GM12878 (cell line): Measurements from ENCODE around the gene FAM227B. TPM values are rescaled to one million over a fixed set of nuclear protein-coding genes. Genes with fewer than 3 reads are reported as not detected.
A peak's percentile ranks its signal among the peaks of the same experiment; 100 is the strongest.

Source experiments
- BACH1 ChIP-seq: fragments of 450-650 bp; IDR thresholded peaks from 2 replicates; pipeline ENCODE4 v1.6.1; 2017; ENCODE audit warnings: mild to moderate bottlenecking, borderline replicate concordance
- CUX1 ChIP-seq: IDR thresholded peaks from 2 replicates; pipeline ENCODE4 v1.6.1; 2012; ENCODE audit warnings: improper control_type of control experiment, low read depth, low read length; ENCODE audit not compliant: insufficient replicate concordance
- ELK1 ChIP-seq: IDR thresholded peaks from 2 replicates; pipeline ENCODE4 v1.6.1; 2012; ENCODE audit warnings: low read depth, low read length, improper control_type of control experiment
- EP300 ChIP-seq, 2 experiments: fragments of 150-350 bp in 1 of 2; IDR thresholded peaks; 2 replicates each; pipeline ENCODE4 v1.6.1; 2011 to 2012; ENCODE audit warnings: low read depth in 2 of 2, low read length in 2 of 2, borderline replicate concordance in 1 of 2, improper control_type of control experiment in 1 of 2, inconsistent platforms in 1 of 2; ENCODE audit not compliant: control insufficient read depth in 1 of 2
- FOS ChIP-seq: IDR thresholded peaks from 3 replicates; pipeline ENCODE4 v1.6.1; 2011; ENCODE audit warnings: borderline replicate concordance; ENCODE audit not compliant: insufficient read length; ENCODE audit errors: extremely low read depth
- MEF2A ChIP-seq: IDR thresholded peaks from 2 replicates; pipeline ENCODE4 v1.6.1; 2011; ENCODE audit warnings: low read depth, mild to moderate bottlenecking, low read length, moderate library complexity; ENCODE audit not compliant: insufficient read depth
- NRF1 ChIP-seq: conservative IDR thresholded peaks from 2 replicates; pipeline ENCODE4 v1.6.1; 2011; ENCODE audit warnings: mild to moderate bottlenecking, low read depth, low read length, improper control_type of control experiment
- POLR2A ChIP-seq: IDR thresholded peaks from 2 replicates; pipeline ENCODE4 v1.6.1; 2011; ENCODE audit warnings: low read depth, mild to moderate bottlenecking, low read length
- POLR2AphosphoS5 ChIP-seq: IDR thresholded peaks from 2 replicates; pipeline ENCODE4 v1.6.1; 2011; ENCODE audit warnings: mild to moderate bottlenecking, low read length, inconsistent platforms
- RELB ChIP-seq: fragments of 450-650 bp; IDR thresholded peaks from 2 replicates; pipeline ENCODE4 v1.6.1; 2017; ENCODE audit warnings: low read depth, mild to moderate bottlenecking, moderate library complexity
- SMARCA5 ChIP-seq: fragments of 450-650 bp; IDR thresholded peaks from 2 replicates; pipeline ENCODE4 v1.6.1; 2017; ENCODE audit warnings: mild to moderate bottlenecking
- ZBTB33 ChIP-seq: fragments of 450-650 bp; IDR thresholded peaks from 2 replicates; pipeline ENCODE4 v1.6.1; 2017; ENCODE audit warnings: mild to moderate bottlenecking
- ZNF274 ChIP-seq: IDR thresholded peaks from one replicate; pipeline ENCODE4 v1.8.0; 2011; ENCODE audit not compliant: insufficient read length, insufficient read depth
- ZNF592 ChIP-seq: fragments of 450-650 bp; IDR thresholded peaks from 2 replicates; pipeline ENCODE4 v1.6.1; 2017; ENCODE audit warnings: mild to moderate bottlenecking, moderate library complexity
- polyA plus RNA-seq, 11 experiments: library from polyadenylated mRNA; depleted of rRNA in 4 of 11; unstranded in 6 of 11; stranded (reverse) in 5 of 11; fragments of >200 nt; fragmentation: Nextera tagmentation in 4 of 11; fragmentation: Illumina TruSeq in 1 of 11; extraction: Ambion mirVana in 4 of 11; extraction: Trizol in 1 of 11; gene quantifications; 1 replicate in 1 of 11; 2 replicates in 10 of 11; pipeline versions ENCODE4 v1.2.1 to v1.2.3, GENCODE V29; 2011 to 2016; ENCODE audit warnings: inconsistent platforms in 2 of 11, missing spikeins in 2 of 11, low read depth in 1 of 11
- total RNA-seq, 4 experiments: library from RNA; depleted of rRNA in 3 of 4; stranded (reverse); fragments of >200 nt in 3 of 4; fragmentation: Illumina TruSeq in 1 of 4; extraction: Trizol in 1 of 4; gene quantifications; 2 replicates each; pipeline versions ENCODE4 v1.2.1 to v1.2.3, GENCODE V29; 2013 to 2021

The FAM227B gene
- total and polyA plus RNA-seq, 10 of the 15 experiments (the other 5 are each of a cell fraction or from before 2014, with no cell fraction given) = 3.9 to 12.6 (median 6.9) TPM

- TF ChIP-seq ZNF592 (peak; percentile 51; the same call in 1 of the 2 replicates), ZNF274 (no peak), RELB (peak; percentile 87), BACH1 (peak; percentile 92), ELK1 (peak; percentile 72; the same call in 1 of the 2 replicates), ZBTB33 (peak; percentile 54; the same call in 1 of the 2 replicates), POLR2A (peak; percentile 98), CUX1 (no peak), MEF2A (peak; percentile 61; the same call in 1 of the 2 replicates), NRF1 (0 out of 2 replicates have a peak, but pooled peaks have one; percentile 19), FOS (no peak), SMARCA5 (peak; percentile 99), POLR2AphosphoS5 (peak; percentile 93), EP300 (IDR thresholded peaks at IDR 0.05; ENCODE audit: borderline replicate concordance in 1 of 2, control insufficient read depth in 1 of 2, low read depth in 2 of 2, low read length in 2 of 2) (peak in 1 of 2 experiments; percentile 66; a peak in 1 of 4 replicates)
Measured at GRCh38 chr15:49620658-49621368, at the start of gene FAM227B, which contains the start of gene DTWD1 (continued).
